HG02973 (cell line): ENCODE measurements around the gene SLC25A1.
A peak's percentile ranks its signal among the peaks of the same experiment; 100 is the strongest.

Source experiments
- ATAC-seq: cut with Tn5 transposase; IDR thresholded peaks from one replicate; pipeline ENCODE4 v1.9.1; 2021; ENCODE audit warnings: moderate library complexity; ENCODE audit not compliant: unreplicated experiment

Gene SLC25A1

DNA sequence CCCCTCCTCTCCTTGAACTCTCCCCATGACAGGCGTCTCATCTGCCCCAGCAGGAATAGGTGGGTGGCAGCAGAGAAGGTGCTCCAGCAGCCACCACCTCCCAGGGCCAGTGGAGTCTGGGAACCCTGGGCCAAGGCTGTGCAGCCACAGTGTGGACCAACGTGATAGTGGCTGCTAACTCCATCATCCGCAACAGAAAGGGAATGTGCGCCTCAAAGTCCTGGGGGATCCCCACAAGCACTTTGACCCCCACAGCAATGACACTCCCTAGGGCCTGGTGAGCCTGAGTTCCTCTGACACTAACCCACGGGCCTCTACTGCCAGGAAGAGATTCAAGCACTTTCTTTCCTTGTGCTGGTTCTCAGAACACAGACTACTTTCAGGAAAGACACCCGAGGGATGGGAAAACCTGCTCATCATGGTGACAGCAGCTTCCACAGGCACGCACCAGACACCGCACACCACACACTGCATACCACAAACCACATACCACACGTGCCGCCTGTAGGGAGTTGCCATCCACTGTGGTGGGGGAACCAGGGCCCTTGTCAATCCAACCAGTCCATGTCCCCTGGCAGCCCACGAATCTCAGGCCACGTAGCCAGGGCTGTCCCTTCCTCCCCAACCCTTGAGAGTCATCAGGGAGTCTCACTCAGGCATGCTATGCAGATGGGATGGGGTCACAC is 3.4 kb upstream of the SLC25A1 start:
- ATAC-seq: no peak

DNA sequence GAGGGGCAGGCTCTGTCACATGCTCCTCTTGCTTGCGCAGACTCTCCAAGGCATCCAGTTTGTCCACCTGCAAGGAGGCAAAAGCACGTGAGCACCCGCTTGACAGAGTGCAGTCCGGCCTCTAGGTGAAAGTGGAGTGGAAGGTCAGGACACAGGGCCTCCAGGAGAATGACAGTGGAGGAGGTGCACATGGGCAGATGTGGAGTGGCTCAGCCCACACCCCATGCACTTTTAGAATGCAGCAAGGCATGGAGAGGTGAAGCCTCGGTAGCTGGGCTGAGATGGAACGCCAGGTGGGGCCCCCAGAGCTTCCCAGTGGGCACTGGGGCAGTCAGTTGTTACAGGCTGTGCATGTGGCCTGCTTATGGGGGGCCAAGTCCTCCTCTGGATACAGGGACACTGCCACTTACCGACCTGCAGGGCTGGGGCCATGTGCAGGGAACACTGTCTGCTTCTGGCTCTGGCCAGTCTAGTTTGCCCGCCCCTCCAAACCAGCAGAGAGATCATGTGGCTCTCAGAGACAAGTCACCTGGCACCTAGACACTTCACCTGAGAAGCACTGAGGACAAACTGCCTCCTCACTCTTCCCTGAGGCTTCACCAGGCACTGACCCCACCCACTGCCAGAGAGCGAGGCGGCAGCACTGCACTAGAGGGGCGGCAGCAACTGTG is 2.3 kb upstream of the SLC25A1 start:
- no peak for ATAC-seq

DNA sequence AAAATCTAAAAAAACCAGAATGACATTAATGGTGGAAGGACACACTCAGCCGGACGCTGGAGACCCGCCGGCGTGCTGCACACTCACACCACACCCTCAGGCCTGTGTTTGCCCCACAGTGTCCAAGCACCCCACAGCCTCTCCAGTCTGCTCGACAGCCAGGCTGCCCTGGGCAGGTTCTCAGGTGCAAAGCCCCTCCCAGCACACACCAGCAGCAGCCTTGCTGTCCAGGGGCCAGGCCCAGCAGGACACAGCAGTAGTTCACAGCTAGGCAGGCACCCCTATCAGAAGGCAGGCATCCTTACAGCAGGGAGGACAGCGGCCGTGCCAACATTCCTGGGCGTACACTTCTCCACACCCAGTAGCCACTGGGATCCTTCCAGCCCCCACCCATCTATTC is 1.7 kb upstream of the SLC25A1 start:
- no peak for ATAC-seq

DNA sequence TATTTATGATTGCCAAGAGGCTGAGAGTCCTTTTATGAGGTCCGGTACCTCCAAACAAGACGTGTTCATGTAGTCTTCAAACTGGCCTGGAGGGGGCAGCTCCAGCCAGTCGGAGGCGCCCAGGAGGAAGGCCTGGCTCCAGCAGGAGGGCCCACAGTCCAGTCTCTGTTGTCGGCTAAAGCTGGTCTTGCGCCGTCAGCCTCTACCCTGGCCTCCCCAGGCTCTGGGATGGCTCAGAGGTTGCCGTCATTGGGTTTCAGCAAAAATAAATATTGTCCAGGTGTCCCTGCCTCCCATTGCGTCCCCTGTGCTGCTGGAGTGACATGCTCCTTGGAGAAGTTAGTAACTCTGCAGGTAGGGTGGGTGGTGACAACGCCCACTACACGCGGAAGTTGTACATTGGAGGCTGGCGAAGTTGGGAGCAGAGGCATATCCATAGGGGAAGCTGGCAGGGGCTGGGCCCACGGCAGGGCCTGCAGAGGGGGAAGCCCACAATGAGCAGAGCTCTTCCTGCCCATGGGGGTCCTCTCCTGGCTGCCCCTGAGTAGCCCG is 1.0 kb upstream of the SLC25A1 start:
- peak; percentile 30 for ATAC-seq

DNA sequence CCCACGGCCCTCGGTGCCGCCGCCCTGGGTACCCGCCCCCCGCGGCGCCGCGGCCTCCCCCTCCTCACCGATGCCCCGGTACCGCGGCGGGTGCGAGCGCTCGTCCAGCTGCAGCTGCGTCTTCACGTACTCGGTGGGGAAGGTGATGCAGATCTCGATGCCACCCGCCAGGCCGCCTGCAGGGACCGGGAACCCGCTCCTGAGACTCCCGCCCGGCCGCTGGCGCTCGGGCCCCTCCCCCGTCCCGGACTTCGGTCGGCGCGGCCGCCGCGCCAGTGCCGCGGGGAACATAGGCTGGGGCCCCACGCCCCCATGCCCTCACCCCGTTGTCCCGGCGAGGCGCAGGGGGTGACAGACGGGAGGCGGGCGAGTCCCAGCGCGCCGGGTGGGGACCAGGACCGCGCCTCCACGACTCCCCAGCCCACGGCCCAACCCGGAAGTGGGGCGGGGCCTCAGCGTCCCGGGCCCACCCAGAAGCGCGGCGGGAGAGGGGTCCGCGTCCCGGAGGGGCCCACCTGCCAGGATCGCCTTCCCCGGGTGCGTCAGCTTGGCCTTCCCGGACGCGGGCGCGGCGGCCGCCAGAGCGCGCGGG is 375 bp downstream of the SLC25A1 start:
- peak; percentile 16 for ATAC-seq

DNA sequence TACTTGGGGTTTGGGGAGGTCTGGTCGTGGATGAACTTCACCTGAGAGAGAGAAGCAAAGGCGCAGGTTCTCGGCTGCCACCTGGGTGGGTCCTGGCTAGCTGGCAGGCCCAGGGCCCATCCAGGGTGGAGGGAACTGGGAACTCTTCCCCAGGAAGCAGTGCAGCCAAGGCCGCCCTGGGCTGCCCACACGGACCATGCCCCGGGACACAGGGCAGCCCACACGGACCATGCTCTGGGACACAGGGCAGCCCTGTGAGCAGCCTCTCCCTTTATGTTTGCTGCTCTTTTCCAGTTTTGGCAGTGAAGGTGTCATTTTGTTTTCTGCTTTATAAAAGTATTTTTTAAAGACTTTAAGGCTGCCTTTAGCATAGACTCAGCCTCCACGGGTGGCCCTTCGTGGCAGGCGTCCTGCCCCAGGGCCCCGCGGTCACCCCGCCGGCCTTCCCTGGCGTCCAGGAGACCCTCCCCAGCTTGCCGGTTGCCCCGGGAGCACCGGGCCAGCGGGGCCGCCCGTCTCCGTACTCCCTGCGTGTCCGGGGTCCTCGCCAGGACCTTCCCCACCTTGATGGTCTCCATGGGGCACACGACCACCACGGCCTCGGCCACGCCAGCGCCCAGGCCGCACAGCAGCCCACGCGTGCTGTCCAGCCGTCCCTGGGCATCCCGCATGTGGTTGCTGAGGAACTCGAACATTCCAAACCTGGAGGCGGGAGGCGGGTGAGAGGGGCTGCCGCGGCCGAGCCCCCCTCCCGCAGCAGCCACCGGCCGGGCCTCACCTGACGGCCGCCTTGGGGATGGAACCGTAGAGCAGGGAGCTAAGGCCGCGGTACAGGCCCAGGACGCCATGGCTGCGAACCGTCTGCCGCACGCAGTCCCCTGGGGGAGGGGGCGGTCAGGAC is 1.1 kb downstream of the SLC25A1 start:
- no peak for ATAC-seq

DNA sequence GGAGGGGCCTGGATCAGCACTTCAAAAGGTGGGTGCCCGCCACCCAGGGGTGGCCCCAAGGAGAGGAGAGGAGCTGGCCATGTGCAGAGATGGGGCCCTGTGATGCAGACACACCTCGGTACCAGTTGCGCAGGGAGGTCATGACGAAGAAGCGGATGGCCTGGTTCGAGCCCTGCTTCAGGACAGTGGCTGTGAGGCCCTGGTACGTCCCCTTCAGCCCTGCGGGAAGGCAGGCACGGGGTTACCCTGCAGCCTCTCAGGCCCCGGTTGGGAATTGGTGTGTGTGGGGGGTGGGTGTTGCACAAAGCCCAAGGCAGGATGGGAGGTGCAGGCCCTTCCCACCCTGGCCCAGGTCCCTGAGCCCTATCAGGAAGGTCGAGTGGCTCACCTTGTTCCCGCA is 1.8 kb downstream of the SLC25A1 start:
- no peak for ATAC-seq

DNA sequence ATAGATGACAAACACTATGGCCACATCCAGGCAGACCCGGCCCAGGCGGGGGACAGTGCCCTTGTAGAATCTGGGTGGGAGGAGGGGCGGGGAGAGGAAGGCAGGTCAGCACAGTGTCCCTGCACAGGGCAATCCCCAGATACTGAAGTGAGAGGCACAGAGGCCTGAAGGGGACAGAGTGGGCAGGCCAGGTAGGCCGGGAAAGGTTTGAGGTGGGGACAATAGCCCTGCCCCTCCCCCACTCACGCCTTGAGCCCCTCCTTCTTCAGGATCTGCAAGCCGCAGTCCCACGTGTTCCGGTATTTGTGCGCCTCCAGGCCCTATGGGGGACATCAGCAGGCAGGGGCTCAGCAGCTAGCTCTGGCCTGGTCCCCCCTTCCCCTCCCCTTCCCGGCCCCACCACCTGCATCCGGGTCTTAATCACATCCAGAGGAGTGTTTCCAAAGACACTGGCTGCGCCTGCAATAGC is 2.3 kb downstream of the SLC25A1 start:
- no peak for ATAC-seq

DNA sequence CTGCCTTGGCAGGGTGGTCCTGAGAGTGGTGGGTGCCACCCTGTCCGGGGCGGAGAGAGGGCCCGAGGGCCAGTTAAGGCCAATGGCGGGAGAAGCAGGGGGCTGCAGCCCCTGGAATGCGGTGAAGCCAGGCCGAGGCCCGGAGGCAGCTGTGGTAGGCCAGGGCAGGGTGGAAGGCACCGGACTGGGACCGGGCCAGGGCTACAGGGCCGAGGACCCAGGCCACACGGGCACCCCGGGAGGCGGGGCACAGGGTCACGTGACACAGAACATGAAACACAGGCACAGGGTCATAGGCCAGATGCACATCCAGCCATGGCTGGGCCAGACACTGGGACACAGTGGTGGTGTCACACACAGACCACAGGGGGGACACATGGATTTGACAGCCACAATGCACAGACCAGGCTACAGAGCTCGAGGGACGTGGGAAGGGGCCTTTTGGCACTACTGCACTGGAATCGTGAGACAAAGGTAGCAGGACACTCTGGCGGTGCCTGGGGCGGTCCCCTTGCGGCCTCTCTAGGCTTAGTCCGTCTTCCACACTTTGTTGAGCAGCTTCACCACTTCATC is 2.8 kb downstream of the SLC25A1 start:
- no peak for ATAC-seq

DNA sequence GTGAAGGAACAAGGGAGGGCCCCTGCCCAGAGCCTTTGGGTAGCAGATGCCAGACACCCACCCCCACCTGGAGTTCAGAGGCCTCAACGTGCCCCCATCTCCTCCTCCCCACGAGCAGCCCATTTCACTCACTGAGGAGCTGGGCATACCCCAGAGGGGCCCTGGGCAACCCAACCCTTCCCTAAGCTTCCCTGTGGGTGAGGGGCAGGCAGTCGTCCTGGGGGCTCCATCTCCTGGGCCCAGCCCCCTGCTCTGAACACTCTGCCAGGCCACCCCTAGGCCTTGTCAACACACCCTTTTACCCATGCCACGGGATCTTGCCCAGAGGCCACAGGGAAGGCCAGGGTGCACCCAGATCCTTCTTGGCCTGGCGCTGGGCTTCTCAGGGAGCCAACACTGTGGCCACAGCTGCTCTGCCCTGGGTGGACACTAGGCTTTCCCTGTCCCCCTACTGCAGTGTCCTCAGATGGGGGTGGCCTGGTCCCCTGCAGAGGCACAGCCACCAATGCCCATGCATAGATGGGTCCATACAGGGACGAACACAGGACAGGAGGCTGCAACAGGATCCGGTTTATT is 3.4 kb downstream of the SLC25A1 start:
- ATAC-seq: no peak

DNA sequence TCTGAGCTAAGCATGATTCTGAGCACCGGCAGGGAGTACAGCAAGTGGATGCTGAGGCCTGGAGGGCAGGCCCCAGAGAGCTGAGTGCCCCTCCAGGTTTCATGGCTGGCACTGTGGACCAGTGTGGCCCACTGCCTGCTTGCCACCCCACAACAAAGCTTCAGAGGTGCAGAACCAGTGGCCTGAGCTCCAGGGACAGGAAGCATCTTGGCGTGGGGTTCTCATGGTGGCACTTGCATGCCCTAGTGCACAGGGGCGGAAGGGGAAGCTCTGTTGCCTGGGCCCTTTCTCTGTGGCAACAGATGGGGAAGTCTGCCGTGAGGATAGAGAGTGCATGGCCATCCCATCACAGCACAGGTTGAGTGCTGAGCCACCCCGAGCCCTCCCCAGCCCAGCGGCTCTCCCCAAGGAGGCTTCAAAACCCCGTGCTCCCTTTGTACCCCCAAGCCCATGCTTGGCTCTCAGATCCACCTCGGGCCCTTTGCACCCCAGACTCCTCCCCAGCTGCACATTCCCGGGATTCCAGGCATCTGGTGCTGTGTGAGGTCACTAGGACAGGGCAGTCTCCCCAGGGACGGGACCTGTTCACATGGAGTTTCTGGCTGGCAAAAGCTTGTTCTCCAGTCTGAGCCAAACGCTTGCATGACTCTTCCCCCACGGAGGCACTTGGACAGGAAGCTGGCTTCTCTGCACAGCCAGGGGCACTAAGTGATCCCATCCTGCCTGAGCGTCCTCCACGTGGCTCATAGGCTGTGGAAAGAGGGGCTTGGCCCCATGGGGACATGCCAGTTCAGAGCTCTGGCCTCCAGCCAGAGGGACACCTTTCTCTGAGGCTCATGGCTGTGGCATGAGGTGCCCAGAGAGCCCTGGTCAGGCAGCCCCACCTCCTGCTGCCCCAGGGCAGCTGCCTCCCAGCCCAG is 4.2 kb downstream of the SLC25A1 start:
- no peak for ATAC-seq

DNA sequence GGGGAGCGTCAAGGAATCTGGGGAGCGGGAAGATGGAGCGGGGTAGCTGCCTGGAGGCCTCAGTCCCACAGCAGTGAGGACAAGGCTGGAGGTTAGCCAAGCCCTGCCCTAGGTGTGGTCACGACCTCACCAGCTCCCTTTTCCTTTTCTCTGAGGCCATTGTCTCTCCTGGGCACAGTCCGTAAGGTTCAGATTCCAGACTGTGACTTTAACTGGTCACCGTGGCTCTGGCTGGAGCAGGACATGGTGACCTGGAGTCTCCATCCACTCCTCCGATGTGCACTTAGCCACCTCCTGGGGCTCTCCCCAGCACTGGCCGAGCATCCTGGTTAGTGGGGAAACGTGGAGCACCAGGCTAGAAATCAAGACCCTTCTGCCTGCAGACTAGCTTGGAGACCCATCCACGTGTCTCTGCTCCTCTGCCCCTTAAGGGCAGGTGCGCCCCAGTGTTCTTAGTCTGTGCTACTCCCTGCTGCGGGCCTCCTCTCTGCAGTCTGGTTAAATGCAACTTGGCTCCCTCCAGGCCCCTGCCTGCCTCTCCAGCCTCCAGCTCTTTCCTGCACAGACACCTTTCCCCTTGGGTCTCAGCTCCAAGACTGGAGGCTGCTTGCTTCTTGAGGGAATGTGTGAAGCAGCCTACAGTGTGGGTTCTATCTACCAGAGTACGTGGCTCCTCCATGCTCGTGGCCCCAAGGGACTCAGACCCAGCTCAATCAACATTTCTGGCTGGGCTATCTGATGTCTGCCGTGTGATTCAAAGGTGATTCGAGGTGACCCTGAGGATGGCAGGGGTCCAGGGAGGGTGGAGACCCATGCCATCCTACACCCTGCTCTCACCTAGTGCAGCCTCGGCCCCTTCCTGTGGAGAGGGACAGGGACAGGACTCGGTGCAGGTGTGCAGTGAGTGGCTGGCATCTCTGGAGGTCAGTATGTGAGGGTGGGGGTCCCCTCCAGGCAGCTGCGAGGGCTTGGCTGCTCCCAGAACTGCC is 5.2 kb downstream of the SLC25A1 start:
- ATAC-seq: no peak

DNA sequence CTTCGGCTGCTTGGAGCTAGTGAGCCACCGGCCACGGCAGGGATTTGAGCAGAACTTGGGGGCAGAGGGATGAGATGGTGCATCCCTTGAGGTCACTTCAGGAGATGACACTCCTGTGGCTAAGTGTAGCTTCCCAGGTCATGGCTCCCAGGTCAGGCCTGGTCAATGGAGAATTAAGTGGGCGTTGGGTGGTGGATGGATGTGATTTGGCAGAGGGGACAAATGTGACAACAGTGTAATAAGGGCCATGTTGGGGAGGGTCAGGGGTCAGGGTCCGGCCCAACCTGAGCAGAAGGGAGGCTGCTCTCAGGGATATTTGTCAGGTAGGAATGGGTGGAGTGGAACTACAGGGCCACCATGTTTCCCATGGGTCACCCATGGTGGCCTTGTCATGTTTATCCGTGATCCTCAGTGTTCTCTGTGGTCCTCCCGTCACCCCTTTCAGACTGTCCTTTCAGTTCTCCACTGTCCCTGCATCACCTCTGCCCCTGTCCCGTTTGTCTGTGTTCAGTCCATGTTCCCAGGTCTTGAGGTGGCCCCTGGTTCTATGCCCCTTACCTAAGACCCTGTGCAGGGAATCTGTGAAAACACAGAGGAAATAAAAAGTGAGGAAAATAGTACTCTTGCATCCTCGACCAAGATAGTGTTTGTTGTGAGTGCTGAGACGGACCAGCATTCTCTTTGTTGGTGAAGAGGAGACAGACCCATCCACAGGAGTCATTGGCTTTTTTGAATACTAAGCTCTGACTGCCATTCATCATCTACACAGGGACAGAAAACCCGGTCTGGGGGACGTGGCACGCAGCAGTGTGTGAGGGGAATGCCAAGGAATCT is 6.1 kb downstream of the SLC25A1 start:
- no peak for ATAC-seq

DNA sequence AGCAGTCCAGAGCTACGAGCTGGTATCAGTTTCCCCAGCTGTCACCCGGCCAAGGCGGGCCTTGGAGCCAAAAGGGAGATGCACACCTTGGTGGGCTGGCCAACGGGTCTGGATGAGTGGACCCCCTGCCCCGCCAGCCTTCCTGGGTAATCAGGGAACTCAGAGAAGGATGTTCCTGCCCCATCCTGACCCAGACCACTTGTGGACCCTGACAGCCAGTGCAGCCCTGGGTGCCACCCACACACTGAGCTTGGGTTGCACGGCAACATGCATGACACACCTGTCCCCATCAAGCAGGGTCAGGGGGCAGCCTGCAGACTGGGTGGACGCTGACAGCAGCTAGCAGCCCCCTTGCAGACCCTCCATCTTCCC is 8.6 kb downstream of the SLC25A1 start:
- no peak for ATAC-seq

DNA sequence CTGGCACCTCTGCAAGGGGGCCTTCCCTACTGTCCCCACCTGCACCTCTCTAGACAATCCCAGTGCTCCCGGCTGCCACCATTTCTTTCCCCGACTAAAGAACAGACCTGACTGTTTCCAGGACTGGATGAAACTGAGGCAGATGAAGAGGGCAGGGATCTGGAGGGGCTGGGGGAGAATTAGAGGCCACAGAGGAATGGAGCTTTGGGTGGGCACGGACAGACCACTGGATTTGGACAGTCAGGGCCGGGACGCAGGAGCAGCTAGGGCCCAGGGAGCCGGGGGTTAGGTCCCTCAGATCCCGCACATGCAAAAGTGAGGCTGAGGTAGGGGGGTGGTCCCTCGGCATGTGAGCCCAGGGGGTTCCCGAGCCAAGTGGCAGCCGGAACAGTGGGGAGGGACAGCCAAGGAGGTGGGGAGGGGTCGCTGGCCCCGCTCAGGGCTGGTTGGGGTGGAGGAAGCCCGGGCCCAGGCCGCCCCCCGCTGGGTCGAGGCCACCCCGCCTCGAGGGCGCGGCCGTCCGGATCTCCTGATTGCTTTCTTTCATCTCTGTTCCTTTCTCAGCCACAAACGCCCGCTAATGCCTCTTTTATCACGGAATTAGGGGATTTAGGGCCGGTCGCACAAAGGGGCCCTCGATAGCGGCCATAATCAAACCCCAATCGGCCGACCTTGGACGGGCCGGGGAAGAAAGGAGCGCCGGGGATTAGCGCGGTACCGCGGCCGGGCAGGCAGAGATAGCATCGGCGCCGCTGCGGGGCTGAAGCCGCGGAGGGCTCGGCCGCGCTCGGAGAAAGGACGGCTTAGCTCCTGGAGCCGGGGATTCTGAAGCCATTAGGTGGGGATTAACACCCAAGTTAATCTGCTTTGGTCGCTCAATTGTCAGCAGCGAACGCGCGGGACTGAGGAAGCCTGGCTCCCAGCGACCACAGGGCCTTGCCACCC is 9.3 kb downstream of the SLC25A1 start:
- ATAC-seq: no peak
